ENCODE measurements around the gene GNPAT.

The GNPAT gene

GRCh38 chr1:231232870-231233734 lies 7.9 kb upstream of the GNPAT start:
- Histone ChIP-seq H3K27me3 (ENCODE audit: control insufficient read depth in 1 of 2, insufficient read depth in 2 of 2, low read length in 2 of 2) (no peaks in the 10 kb centered on the region), H3K36me3 (ENCODE audit: control insufficient read depth in 2 of 2, insufficient read depth in 2 of 2, low read length in 2 of 2) (peaks cover 5 to 11% of the 10 kb centered on the region in 2 donors), H3K27ac (ENCODE audit: low read length) (no peak overlapping the region), H3K4me3 (ENCODE audit: low read length in 2 of 2) (no peak overlapping the region), H3K9ac (ENCODE audit: low read length in 2 of 2) (no peak overlapping the region), H3K4me1 (ENCODE audit: control insufficient read depth, insufficient read depth, low read length) (no peaks in the 10 kb centered on the region), H3K9me3 (ENCODE audit: control insufficient read depth in 2 of 2, low read length in 2 of 2) (no peaks in the 10 kb centered on the region)

GRCh38 chr1:231233735-231234417 lies 7.1 kb upstream of the GNPAT start:
- Histone ChIP-seq H3K9ac (ENCODE audit: low read length in 2 of 2) (no peak overlapping the region), H3K4me3 (ENCODE audit: low read length in 2 of 2) (no peak overlapping the region), H3K9me3 (ENCODE audit: control insufficient read depth in 2 of 2, low read length in 2 of 2) (no peaks in the 10 kb centered on the region), H3K36me3 (ENCODE audit: control insufficient read depth in 2 of 2, insufficient read depth in 2 of 2, low read length in 2 of 2) (peaks cover 12 to 18% of the 10 kb centered on the region in 2 donors), H3K4me1 (ENCODE audit: control insufficient read depth, insufficient read depth, low read length) (no peaks in the 10 kb centered on the region), H3K27ac (ENCODE audit: low read length) (no peak overlapping the region), H3K27me3 (ENCODE audit: control insufficient read depth in 1 of 2, insufficient read depth in 2 of 2, low read length in 2 of 2) (no peaks in the 10 kb centered on the region)

- H3K36me3 ChIP-seq (ENCODE audit: control insufficient read depth in 2 of 2, insufficient read depth in 2 of 2, low read length in 2 of 2), result peaks cover 14 to 18% of the 10 kb centered on the region in 2 donors
- H3K4me3 ChIP-seq (ENCODE audit: low read length in 2 of 2), result no peak overlapping the region
- no peak overlapping the region for H3K9ac ChIP-seq (ENCODE audit: low read length in 2 of 2)
- H3K27me3 ChIP-seq (ENCODE audit: control insufficient read depth in 1 of 2, insufficient read depth in 2 of 2, low read length in 2 of 2), result no peaks in the 10 kb centered on the region
- H3K9me3 ChIP-seq (ENCODE audit: control insufficient read depth in 2 of 2, low read length in 2 of 2), result no peaks in the 10 kb centered on the region
- no peak overlapping the region for H3K27ac ChIP-seq (ENCODE audit: low read length)
- no peaks in the 10 kb centered on the region for H3K4me1 ChIP-seq (ENCODE audit: control insufficient read depth, insufficient read depth, low read length)
These were observed 6.5 kb upstream of the GNPAT start for GRCh38 chr1:231234506-231234905.

GRCh38 chr1:231235526-231236207 lies 5.3 kb upstream of the GNPAT start:
- Histone ChIP-seq H3K4me1 (ENCODE audit: control insufficient read depth, insufficient read depth, low read length) (peaks cover 5% of the 10 kb centered on the region), H3K9ac (ENCODE audit: low read length in 2 of 2) (no peak overlapping the region), H3K4me3 (ENCODE audit: low read length in 2 of 2) (no peak overlapping the region), H3K27ac (ENCODE audit: low read length) (no peak overlapping the region), H3K9me3 (ENCODE audit: control insufficient read depth in 2 of 2, low read length in 2 of 2) (no peaks in the 10 kb centered on the region), H3K27me3 (ENCODE audit: control insufficient read depth in 1 of 2, insufficient read depth in 2 of 2, low read length in 2 of 2) (no peaks in the 10 kb centered on the region), H3K36me3 (ENCODE audit: control insufficient read depth in 2 of 2, insufficient read depth in 2 of 2, low read length in 2 of 2) (peaks cover 14 to 18% of the 10 kb centered on the region in 2 donors)

- H3K9me3 ChIP-seq (ENCODE audit: control insufficient read depth in 2 of 2, low read length in 2 of 2), result no peaks in the 10 kb centered on the region
- no peaks in the 10 kb centered on the region for H3K27me3 ChIP-seq (ENCODE audit: control insufficient read depth in 1 of 2, insufficient read depth in 2 of 2, low read length in 2 of 2)
- H3K4me3 ChIP-seq (ENCODE audit: low read length in 2 of 2), result no peak overlapping the region
- H3K9ac ChIP-seq (ENCODE audit: low read length in 2 of 2), result no peak overlapping the region
- peaks cover 14 to 16% of the 10 kb centered on the region in 2 donors for H3K36me3 ChIP-seq (ENCODE audit: control insufficient read depth in 2 of 2, insufficient read depth in 2 of 2, low read length in 2 of 2)
- peaks cover 5% of the 10 kb centered on the region for H3K4me1 ChIP-seq (ENCODE audit: control insufficient read depth, insufficient read depth, low read length)
- no peak overlapping the region for H3K27ac ChIP-seq (ENCODE audit: low read length)
These were observed 4.8 kb upstream of the GNPAT start for GRCh38 chr1:231236208-231236591.

- Histone ChIP-seq H3K36me3 (ENCODE audit: control insufficient read depth in 2 of 2, insufficient read depth in 2 of 2, low read length in 2 of 2) (peaks cover 14 to 16% of the 10 kb centered on the region in 2 donors), H3K27ac (ENCODE audit: low read length) (no peak overlapping the region)
These were observed 4.1 kb upstream of the GNPAT start for GRCh38 chr1:231236938-231237337.

GRCh38 chr1:231238298-231238697 lies 2.7 kb upstream of the GNPAT start:
- no peak overlapping the region for H3K27ac ChIP-seq (ENCODE audit: low read length)
- H3K4me1 ChIP-seq (ENCODE audit: control insufficient read depth, insufficient read depth, low read length), result peaks cover 8% of the 10 kb centered on the region

More at GRCh38 chr1:231236938-231237337, 4.1 kb upstream of the GNPAT start:
- Histone ChIP-seq H3K27me3 (ENCODE audit: control insufficient read depth in 1 of 2, insufficient read depth in 2 of 2, low read length in 2 of 2) (no peaks in the 10 kb centered on the region), H3K9ac (ENCODE audit: low read length in 2 of 2) (no peak overlapping the region), H3K9me3 (ENCODE audit: control insufficient read depth in 2 of 2, low read length in 2 of 2) (no peaks in the 10 kb centered on the region), H3K4me3 (ENCODE audit: low read length in 2 of 2) (no peak overlapping the region), H3K4me1 (ENCODE audit: control insufficient read depth, insufficient read depth, low read length) (peaks cover 5% of the 10 kb centered on the region)

GRCh38 chr1:231240531-231240882 lies 505 bp upstream of the GNPAT start:
- peak overlapping the region; percentile 98 to 100 for H3K4me3 ChIP-seq (ENCODE audit: low read length in 2 of 2)
- no peaks in the 10 kb centered on the region for H3K9me3 ChIP-seq (ENCODE audit: control insufficient read depth in 2 of 2, low read length in 2 of 2)
- peaks cover 8% of the 10 kb centered on the region for H3K4me1 ChIP-seq (ENCODE audit: control insufficient read depth, insufficient read depth, low read length)
- peak overlapping the region; percentile 92 to 96 for H3K9ac ChIP-seq (ENCODE audit: low read length in 2 of 2)
- peak overlapping the region; percentile 66 for H3K27ac ChIP-seq (ENCODE audit: low read length)
- no peaks in the 10 kb centered on the region for H3K27me3 ChIP-seq (ENCODE audit: control insufficient read depth in 1 of 2, insufficient read depth in 2 of 2, low read length in 2 of 2)
- peaks cover 13 to 14% of the 10 kb centered on the region in 2 donors for H3K36me3 ChIP-seq (ENCODE audit: control insufficient read depth in 2 of 2, insufficient read depth in 2 of 2, low read length in 2 of 2)

More at GRCh38 chr1:231238298-231238697, 2.7 kb upstream of the GNPAT start:
- no peak overlapping the region for H3K4me3 ChIP-seq (ENCODE audit: low read length in 2 of 2)
- no peaks in the 10 kb centered on the region for H3K27me3 ChIP-seq (ENCODE audit: control insufficient read depth in 1 of 2, insufficient read depth in 2 of 2, low read length in 2 of 2)
- no peaks in the 10 kb centered on the region for H3K9me3 ChIP-seq (ENCODE audit: control insufficient read depth in 2 of 2, low read length in 2 of 2)
- H3K9ac ChIP-seq (ENCODE audit: low read length in 2 of 2), result no peak overlapping the region
- peaks cover 14 to 16% of the 10 kb centered on the region in 2 donors for H3K36me3 ChIP-seq (ENCODE audit: control insufficient read depth in 2 of 2, insufficient read depth in 2 of 2, low read length in 2 of 2)

- H3K9ac ChIP-seq (ENCODE audit: low read length in 2 of 2), result peak overlapping the region; percentile 96 to 98
- no peaks in the 10 kb centered on the region for H3K27me3 ChIP-seq (ENCODE audit: control insufficient read depth in 1 of 2, insufficient read depth in 2 of 2, low read length in 2 of 2)
- peak overlapping the region; percentile 98 to 100 for H3K4me3 ChIP-seq (ENCODE audit: low read length in 2 of 2)
- peaks cover 12 to 13% of the 10 kb centered on the region in 2 donors for H3K36me3 ChIP-seq (ENCODE audit: control insufficient read depth in 2 of 2, insufficient read depth in 2 of 2, low read length in 2 of 2)
- H3K27ac ChIP-seq (ENCODE audit: low read length), result peak overlapping the region; percentile 66
- H3K9me3 ChIP-seq (ENCODE audit: control insufficient read depth in 2 of 2, low read length in 2 of 2), result no peaks in the 10 kb centered on the region
- peaks cover 8% of the 10 kb centered on the region for H3K4me1 ChIP-seq (ENCODE audit: control insufficient read depth, insufficient read depth, low read length)
These were observed 738 bp downstream of the GNPAT start for GRCh38 chr1:231241750-231242149.

GRCh38 chr1:231242516-231243198 lies 1.6 kb downstream of the GNPAT start:
- Histone ChIP-seq H3K4me3 (ENCODE audit: low read length in 2 of 2) (peak overlapping the region; percentile 98 to 100), H3K36me3 (ENCODE audit: control insufficient read depth in 2 of 2, insufficient read depth in 2 of 2, low read length in 2 of 2) (peaks cover 9 to 10% of the 10 kb centered on the region in 2 donors), H3K9ac (ENCODE audit: low read length in 2 of 2) (peak overlapping the region in 1 of 2 donors; percentile 96), H3K4me1 (ENCODE audit: control insufficient read depth, insufficient read depth, low read length) (peaks cover 8% of the 10 kb centered on the region), H3K27ac (ENCODE audit: low read length) (no peak overlapping the region), H3K9me3 (ENCODE audit: control insufficient read depth in 2 of 2, low read length in 2 of 2) (no peaks in the 10 kb centered on the region), H3K27me3 (ENCODE audit: control insufficient read depth in 1 of 2, insufficient read depth in 2 of 2, low read length in 2 of 2) (no peaks in the 10 kb centered on the region)
